ENCODE results near the gene GALNTL6. TPM values are rescaled to one million over a fixed set of nuclear protein-coding genes. Genes with fewer than 3 reads are reported as not detected.

The GALNTL6 gene
- total RNA-seq, 1 donor from 2014 or later: not detected

DNA sequence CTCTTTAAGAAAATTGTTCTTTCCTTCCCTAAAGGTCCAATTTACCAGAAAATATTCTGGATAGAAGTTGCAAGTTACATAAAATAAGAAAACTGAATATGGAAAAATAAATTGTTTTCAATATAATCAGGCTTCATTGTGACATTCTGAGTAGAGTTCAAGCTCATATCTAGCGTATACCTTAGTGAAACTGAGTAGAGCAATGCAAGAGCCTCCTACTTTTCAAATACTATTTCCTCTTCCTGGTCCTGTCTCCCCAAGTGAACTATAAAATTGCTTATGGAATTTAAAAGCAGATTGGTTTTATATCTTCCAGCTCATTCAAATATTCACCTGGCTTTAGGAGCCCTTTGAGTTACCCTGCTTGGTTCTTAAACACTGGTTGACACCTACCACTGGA lies 1166.1 kb downstream of the GALNTL6 start:
- TF ChIP-seq, protein P1, sequence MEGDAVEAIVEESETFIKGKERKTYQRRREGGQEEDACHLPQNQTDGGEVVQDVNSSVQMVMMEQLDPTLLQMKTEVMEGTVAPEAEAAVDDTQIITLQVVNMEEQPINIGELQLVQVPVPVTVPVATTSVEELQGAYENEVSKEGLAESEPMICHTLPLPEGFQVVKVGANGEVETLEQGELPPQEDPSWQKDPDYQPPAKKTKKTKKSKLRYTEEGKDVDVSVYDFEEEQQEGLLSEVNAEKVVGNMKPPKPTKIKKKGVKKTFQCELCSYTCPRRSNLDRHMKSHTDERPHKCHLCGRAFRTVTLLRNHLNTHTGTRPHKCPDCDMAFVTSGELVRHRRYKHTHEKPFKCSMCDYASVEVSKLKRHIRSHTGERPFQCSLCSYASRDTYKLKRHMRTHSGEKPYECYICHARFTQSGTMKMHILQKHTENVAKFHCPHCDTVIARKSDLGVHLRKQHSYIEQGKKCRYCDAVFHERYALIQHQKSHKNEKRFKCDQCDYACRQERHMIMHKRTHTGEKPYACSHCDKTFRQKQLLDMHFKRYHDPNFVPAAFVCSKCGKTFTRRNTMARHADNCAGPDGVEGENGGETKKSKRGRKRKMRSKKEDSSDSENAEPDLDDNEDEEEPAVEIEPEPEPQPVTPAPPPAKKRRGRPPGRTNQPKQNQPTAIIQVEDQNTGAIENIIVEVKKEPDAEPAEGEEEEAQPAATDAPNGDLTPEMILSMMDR (IDR thresholded peaks at IDR 0.05; ENCODE audit: insufficient read depth, low read length, severe bottlenecking): no peak
- FAIRE-seq (no peak), DNase-seq (ENCODE audit: low read depth) (no peak)
- no peak overlapping the region for H3K4me3 ChIP-seq (ENCODE audit: low read depth, low read length)
- H3K27me3 ChIP-seq (ENCODE audit: control insufficient read depth, insufficient read depth, low read length): no peaks in the 10 kb centered on the region
- no peaks in the 10 kb centered on the region for H3K36me3 ChIP-seq (ENCODE audit: control insufficient read depth, insufficient read depth, low read length)

DNA sequence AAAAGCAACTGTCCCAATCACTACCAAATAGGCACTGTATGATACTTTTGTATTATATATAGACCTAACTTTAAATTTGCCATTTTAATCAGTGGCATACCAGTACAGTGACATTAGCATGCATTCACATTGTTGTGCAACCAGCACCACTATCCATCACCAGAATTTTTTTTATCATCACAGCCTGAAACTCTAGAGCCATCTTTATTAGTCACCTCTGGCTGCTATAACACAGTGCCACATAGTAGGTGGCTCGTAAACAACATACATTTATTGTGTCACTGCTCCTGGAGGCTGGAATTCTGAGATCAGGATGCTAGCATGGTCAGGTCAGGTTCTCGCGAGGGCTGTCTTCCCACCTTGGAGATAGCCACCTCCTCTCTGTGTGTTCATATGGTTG lies 1167.0 kb downstream of the GALNTL6 start:
- Histone ChIP-seq H3K27me3 (ENCODE audit: control insufficient read depth, insufficient read depth, low read length) (no peaks in the 10 kb centered on the region), H3K4me3 (ENCODE audit: low read depth, low read length) (no peak overlapping the region), H3K36me3 (ENCODE audit: control insufficient read depth, insufficient read depth, low read length) (no peaks in the 10 kb centered on the region)
- peak; percentile 35 for DNase-seq (ENCODE audit: low read depth)
- no peak for FAIRE-seq
- TF ChIP-seq, protein P1 (IDR thresholded peaks at IDR 0.05; ENCODE audit: insufficient read depth, low read length, severe bottlenecking): no peak

DNA sequence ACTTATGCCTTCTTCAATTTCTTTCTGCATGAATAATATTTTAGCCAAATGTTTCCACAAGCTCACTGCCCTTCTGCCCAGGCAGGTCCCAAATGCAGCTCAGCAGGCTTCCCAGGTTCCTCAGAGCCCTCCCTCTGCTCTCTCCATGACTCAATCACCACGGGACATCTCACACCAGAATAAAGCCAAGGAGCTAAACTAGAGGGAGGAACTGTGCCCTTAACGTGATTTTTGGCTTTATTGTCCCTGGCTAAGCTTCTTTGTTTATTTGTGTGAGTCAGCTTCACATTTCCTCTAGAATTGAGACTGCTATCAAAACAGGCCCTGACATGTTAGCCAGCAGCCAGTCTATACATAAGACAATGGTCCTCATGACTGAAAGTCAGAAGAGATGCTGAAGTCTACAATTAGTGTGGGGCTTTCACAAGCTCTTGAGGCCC lies 1169.0 kb downstream of the GALNTL6 start:
- Histone ChIP-seq H3K4me3 (ENCODE audit: low read depth, low read length) (no peak overlapping the region), H3K27me3 (ENCODE audit: control insufficient read depth, insufficient read depth, low read length) (no peaks in the 10 kb centered on the region), H3K36me3 (ENCODE audit: control insufficient read depth, insufficient read depth, low read length) (no peaks in the 10 kb centered on the region)
- peak; percentile 95 for FAIRE-seq
- peak; percentile 100 for DNase-seq (ENCODE audit: low read depth)
- TF ChIP-seq, protein P1 (IDR thresholded peaks at IDR 0.05; ENCODE audit: insufficient read depth, low read length, severe bottlenecking): no peak

DNA sequence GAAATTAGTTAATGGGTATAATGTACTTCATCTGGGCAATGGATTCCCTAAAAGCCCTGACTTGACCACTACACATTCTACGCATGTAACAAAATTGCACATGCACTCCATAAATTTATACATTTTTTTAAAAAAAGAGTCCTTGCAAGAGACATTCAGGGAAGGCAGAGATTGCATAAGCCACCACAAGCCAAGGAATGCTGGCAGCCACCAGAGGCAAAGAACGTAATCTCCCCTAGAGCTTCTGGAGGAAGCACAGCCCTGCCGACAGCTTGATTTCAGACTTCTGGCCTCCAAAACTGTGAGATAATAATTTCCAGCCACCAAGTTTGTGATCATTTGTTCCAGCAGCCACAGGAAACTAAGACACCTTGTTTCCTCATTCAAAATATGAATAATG lies 1169.8 kb downstream of the GALNTL6 start:
- Histone ChIP-seq H3K27me3 (ENCODE audit: control insufficient read depth, insufficient read depth, low read length) (no peaks in the 10 kb centered on the region), H3K4me3 (ENCODE audit: low read depth, low read length) (no peak overlapping the region), H3K36me3 (ENCODE audit: control insufficient read depth, insufficient read depth, low read length) (no peaks in the 10 kb centered on the region)
- DNase-seq (ENCODE audit: low read depth) (no peak), FAIRE-seq (no peak)
- TF ChIP-seq, protein P1 (IDR thresholded peaks at IDR 0.05; ENCODE audit: insufficient read depth, low read length, severe bottlenecking): no peak

DNA sequence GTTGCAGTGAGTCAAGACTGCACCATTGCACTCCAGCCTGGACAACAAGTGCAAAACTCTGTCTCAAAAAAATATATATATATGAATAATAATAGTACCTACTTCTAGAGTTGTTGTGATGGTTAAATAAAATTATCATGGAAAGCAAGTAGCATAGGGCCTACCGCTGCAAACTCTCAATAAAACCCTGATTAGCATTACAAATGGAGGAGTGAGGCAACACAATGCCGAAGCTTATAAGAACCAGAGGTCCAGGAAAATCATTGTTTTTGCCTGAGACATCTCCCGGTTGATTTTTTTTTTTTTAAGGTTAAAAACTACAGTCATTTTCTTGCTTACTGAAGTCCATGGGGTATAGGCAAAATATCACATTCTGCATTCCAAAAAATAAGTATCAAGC lies 1170.4 kb downstream of the GALNTL6 start:
- Histone ChIP-seq H3K27me3 (ENCODE audit: control insufficient read depth, insufficient read depth, low read length) (no peaks in the 10 kb centered on the region), H3K4me3 (ENCODE audit: low read depth, low read length) (no peak overlapping the region), H3K36me3 (ENCODE audit: control insufficient read depth, insufficient read depth, low read length) (no peaks in the 10 kb centered on the region)
- TF ChIP-seq, protein P1 (IDR thresholded peaks at IDR 0.05; ENCODE audit: insufficient read depth, low read length, severe bottlenecking): no peak
- DNase-seq (ENCODE audit: low read depth): no peak
- FAIRE-seq: no peak

DNA sequence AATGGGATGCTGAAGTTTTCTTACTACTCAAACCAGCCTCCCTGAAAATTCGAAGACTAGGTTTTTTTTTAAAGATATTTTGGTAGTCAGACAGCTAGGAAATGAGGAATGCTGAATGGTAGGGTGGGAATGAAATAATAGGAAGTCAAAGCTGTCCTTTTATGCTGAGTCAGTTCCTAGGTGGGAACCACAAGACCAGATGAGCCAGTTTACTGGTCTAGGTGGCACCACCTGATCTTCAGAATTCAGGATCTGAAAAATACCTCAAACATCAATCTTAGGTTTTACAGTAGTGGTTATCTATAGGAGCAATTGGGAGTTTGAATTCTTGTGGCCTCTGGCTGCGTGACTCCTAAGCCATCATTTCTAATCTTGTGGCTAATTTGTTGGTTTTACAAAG lies 1172.3 kb downstream of the GALNTL6 start:
- no peaks in the 10 kb centered on the region for H3K27me3 ChIP-seq (ENCODE audit: control insufficient read depth, insufficient read depth, low read length)
- FAIRE-seq (no peak), DNase-seq (ENCODE audit: low read depth) (peak; percentile 83)
- no peaks in the 10 kb centered on the region for H3K36me3 ChIP-seq (ENCODE audit: control insufficient read depth, insufficient read depth, low read length)
- no peak overlapping the region for H3K4me3 ChIP-seq (ENCODE audit: low read depth, low read length)
- TF ChIP-seq, protein P1 (IDR thresholded peaks at IDR 0.05; ENCODE audit: insufficient read depth, low read length, severe bottlenecking): no peak
